ENCODE data around the gene ATP8A2. TPM values are rescaled to one million over a fixed set of nuclear protein-coding genes. Genes with fewer than 3 reads are reported as not detected.

Gene ATP8A2
- total RNA-seq, 1 experiment from 2014 or later, result not detected

Other genes starting within 250 kb of the ATP8A2 start
- not detected in 2 replicates for gene AMER2, start 199.7 kb upstream of the ATP8A2 start, total RNA-seq (2014; rRNA removed; shearing (Covaris generic))
- gene MTMR6, start 84.5 kb upstream of the ATP8A2 start, total RNA-seq (2014; rRNA removed; shearing (Covaris generic)), result 10.0 and 15.0 TPM in 2 replicates
- gene NUP58, start 70.3 kb upstream of the ATP8A2 start, total RNA-seq (2014; rRNA removed; shearing (Covaris generic)), result 56.1 and 82.7 TPM in 2 replicates